ENCODE results near the gene DNER.

GRCh38 chr2:229610333-229610732 lies 104.0 kb downstream of the DNER start:
- TF ChIP-seq EZH2 (IDR thresholded peaks at IDR 0.05; ENCODE audit: borderline replicate concordance, control insufficient read depth, low read depth, low read length) (no peak), SP1 (IDR thresholded peaks at IDR 0.05; ENCODE audit: low read depth, low read length) (no peak), CREB1 (IDR thresholded peaks at IDR 0.05; ENCODE audit: low read depth) (no peak), RCOR1 (conservative IDR thresholded peaks at IDR 0.05; ENCODE audit: low read depth, low read length) (no peak)
- TF ChIP-seq, protein P1, sequence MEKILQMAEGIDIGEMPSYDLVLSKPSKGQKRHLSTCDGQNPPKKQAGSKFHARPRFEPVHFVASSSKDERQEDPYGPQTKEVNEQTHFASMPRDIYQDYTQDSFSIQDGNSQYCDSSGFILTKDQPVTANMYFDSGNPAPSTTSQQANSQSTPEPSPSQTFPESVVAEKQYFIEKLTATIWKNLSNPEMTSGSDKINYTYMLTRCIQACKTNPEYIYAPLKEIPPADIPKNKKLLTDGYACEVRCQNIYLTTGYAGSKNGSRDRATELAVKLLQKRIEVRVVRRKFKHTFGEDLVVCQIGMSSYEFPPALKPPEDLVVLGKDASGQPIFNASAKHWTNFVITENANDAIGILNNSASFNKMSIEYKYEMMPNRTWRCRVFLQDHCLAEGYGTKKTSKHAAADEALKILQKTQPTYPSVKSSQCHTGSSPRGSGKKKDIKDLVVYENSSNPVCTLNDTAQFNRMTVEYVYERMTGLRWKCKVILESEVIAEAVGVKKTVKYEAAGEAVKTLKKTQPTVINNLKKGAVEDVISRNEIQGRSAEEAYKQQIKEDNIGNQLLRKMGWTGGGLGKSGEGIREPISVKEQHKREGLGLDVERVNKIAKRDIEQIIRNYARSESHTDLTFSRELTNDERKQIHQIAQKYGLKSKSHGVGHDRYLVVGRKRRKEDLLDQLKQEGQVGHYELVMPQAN (conservative IDR thresholded peaks at IDR 0.05) = no peak
- TF ChIP-seq, protein P2, sequence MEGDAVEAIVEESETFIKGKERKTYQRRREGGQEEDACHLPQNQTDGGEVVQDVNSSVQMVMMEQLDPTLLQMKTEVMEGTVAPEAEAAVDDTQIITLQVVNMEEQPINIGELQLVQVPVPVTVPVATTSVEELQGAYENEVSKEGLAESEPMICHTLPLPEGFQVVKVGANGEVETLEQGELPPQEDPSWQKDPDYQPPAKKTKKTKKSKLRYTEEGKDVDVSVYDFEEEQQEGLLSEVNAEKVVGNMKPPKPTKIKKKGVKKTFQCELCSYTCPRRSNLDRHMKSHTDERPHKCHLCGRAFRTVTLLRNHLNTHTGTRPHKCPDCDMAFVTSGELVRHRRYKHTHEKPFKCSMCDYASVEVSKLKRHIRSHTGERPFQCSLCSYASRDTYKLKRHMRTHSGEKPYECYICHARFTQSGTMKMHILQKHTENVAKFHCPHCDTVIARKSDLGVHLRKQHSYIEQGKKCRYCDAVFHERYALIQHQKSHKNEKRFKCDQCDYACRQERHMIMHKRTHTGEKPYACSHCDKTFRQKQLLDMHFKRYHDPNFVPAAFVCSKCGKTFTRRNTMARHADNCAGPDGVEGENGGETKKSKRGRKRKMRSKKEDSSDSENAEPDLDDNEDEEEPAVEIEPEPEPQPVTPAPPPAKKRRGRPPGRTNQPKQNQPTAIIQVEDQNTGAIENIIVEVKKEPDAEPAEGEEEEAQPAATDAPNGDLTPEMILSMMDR (IDR thresholded peaks at IDR 0.05 in 2 of 3, conservative IDR thresholded peaks at IDR 0.05 in 1 of 3; ENCODE audit: control insufficient read depth in 2 of 3, extremely low read depth in 1 of 3, insufficient read depth in 1 of 3, low read depth in 3 of 3, low read length in 3 of 3) = no peak
